GM18519 (cell line): Measurements from ENCODE around the gene GAGE12E.
"Not testable (repeated sequence)": the region's sequence is repeated elsewhere in the genome, so short reads cannot be mapped to it uniquely, and the experiment has no call there.

ENCODE experiments used
- ATAC-seq: cut with Tn5 transposase; IDR thresholded peaks from one replicate; pipeline ENCODE4 v1.9.1; 2021; ENCODE audit warnings: mild to moderate bottlenecking, moderate library complexity; ENCODE audit not compliant: unreplicated experiment, low FRiP score

Gene GAGE12E

GRCh38 chrX:49550989-49551388 lies at the start of gene GAGE12E:
Gene GAGE12E, plus strand, starts transcription at chrX:49551289. Its CDS starts 1,155 bp downstream, at chrX:49552444.
- ATAC-seq, result not testable (repeated sequence)

- ATAC-seq, result not testable (repeated sequence)
Observed at GRCh38 chrX:49531877-49532276, 19.2 kb upstream of the GAGE12E start, which contains the start of gene GAGE12C. Gene GAGE12C, plus strand, starts transcription at chrX:49532177. Its CDS starts 1,155 bp downstream, at chrX:49533332.

GRCh38 chrX:49541433-49541832 lies 9.7 kb upstream of the GAGE12E start, which contains the start of gene GAGE12D:
Gene GAGE12D, plus strand, starts transcription at chrX:49541733. Its CDS starts 1,155 bp downstream, at chrX:49542888.
- not testable (repeated sequence) for ATAC-seq

- not testable (repeated sequence) for ATAC-seq
Observed at GRCh38 chrX:49560542-49560941, 9.5 kb downstream of the GAGE12E start, which contains the start of gene GAGE12F. Gene GAGE12F, plus strand, starts transcription at chrX:49560842. Its CDS starts 1,155 bp downstream, at chrX:49561997.

- not testable (repeated sequence) for ATAC-seq
Observed at GRCh38 chrX:49568728-49569127, 17.6 kb downstream of the GAGE12E start.

GRCh38 chrX:49569152-49569551 lies 18.1 kb downstream of the GAGE12E start:
- not testable (repeated sequence) for ATAC-seq

- ATAC-seq, result not testable (repeated sequence)
Observed at GRCh38 chrX:49570100-49570499, 19.0 kb downstream of the GAGE12E start, which contains the start of gene GAGE12G. Gene GAGE12G, plus strand, starts transcription at chrX:49570400. Its CDS starts 1,155 bp downstream, at chrX:49571555.

GRCh38 chrX:49579649-49580048 lies 28.6 kb downstream of the GAGE12E start, which contains the start of gene GAGE12H:
Gene GAGE12H, plus strand, starts transcription at chrX:49579949. Its CDS starts 1,155 bp downstream, at chrX:49581104.
- ATAC-seq, result not testable (repeated sequence)

- not testable (repeated sequence) for ATAC-seq
Observed at GRCh38 chrX:49589196-49589595, 38.1 kb downstream of the GAGE12E start, which contains the start of gene GAGE2A. Gene GAGE2A, plus strand, starts transcription at chrX:49589496. Its CDS starts 1,155 bp downstream, at chrX:49590651.

- not testable (repeated sequence) for ATAC-seq
Observed at GRCh38 chrX:49589769-49590478, 38.8 kb downstream of the GAGE12E start.

- ATAC-seq, result not testable (repeated sequence)
Observed at GRCh38 chrX:49590488-49590887, 39.4 kb downstream of the GAGE12E start.

- ATAC-seq, result not testable (repeated sequence)
Observed at GRCh38 chrX:49598720-49599119, 47.6 kb downstream of the GAGE12E start, which contains the start of gene GAGE1. Gene GAGE1, plus strand, starts transcription at chrX:49599020. Its CDS starts 1,155 bp downstream, at chrX:49600175.
